Psoas muscle (tissue), 8 donors: ENCODE results near the gene AHRR. TPM values are rescaled to one million over a fixed set of nuclear protein-coding genes. Genes with fewer than 3 reads are reported as not detected.

Experiments
- ATAC-seq, 4 donors: fragments of 200-7000 bp; cut with Tn5 transposase; one replicate each; pipeline ENCODE4 v1.9.1; 2020; ENCODE audit warnings: moderate library complexity in 3 of 4, mild to moderate bottlenecking in 2 of 4
- DNase-seq, 2 donors: peaks; one replicate each; pipeline ENCODE4 v3.0.0-alpha.2; 2020
- H3K27ac ChIP-seq: fragments of 200-600 bp; one replicate; pipeline ENCODE4 v1.8.0; 2022
- H3K27me3 ChIP-seq, 3 donors: fragments of 200-600 bp in 1 of 3; one replicate each; pipeline versions ENCODE4 v1.6.1 to v1.8.0; 2013 to 2022; ENCODE audit warnings: low read length in 2 of 3, mild to moderate bottlenecking in 2 of 3, moderate library complexity in 1 of 3; ENCODE audit not compliant: insufficient read depth in 3 of 3
- H3K36me3 ChIP-seq, 2 donors: fragments of 200-600 bp in 1 of 2; one replicate each; pipeline versions ENCODE4 v1.6.1 to v1.8.0; 2013 to 2022; ENCODE audit warnings: low read depth in 1 of 2, mild to moderate bottlenecking in 1 of 2, moderate library complexity in 1 of 2; ENCODE audit not compliant: insufficient read depth in 1 of 2
- H3K4me1 ChIP-seq: fragments of 200-600 bp; one replicate; pipeline ENCODE4 v1.8.0; 2022
- H3K4me3 ChIP-seq: fragments of 200-600 bp; one replicate; pipeline ENCODE4 v1.8.0; 2022; ENCODE audit warnings: mild to moderate bottlenecking
- H3K9me3 ChIP-seq: fragments of 200-600 bp; one replicate; pipeline ENCODE4 v1.8.0; 2022
- CTCF ChIP-seq: fragments of 200-600 bp; IDR thresholded peaks from one replicate; pipeline ENCODE4 v1.8.0; 2022; ENCODE audit warnings: antibody characterized with exemption
- WGBS, 3 donors: extraction: QIAGEN DNeasy Blood & Tissue Kit; methylation state at CpG; one replicate each; pipeline versions ENCODE4 v1.1.6 to v1.1.7; 2013; 5-methylcytosine and 5-hydroxymethylcytosine counted together
- intact Hi-C, 2 donors: fragments of 100-400 bp; cut with DNase I; formaldehyde crosslinking; loops; one replicate each; pipeline versions ENCODE4 v1.11.0 to v1.14.2; 2022
- polyA plus RNA-seq, 3 donors: library from polyadenylated mRNA; stranded (reverse); fragments of 200-250 nt; gene quantifications; one replicate each; pipeline ENCODE4 v1.2.3, GENCODE V29; 2013
- total RNA-seq, 4 donors: library from RNA; stranded (reverse); fragmentation: NEBNext Ultra II Directional in 2 of 4; extraction: Animal tissue kit (Norgen Biotek cat#: 25700) in 2 of 4; gene quantifications; one replicate each; pipeline versions ENCODE4 v1.2.1 to v1.2.4, GENCODE V29; 2021 to 2023
- donor health status: healthy with polysubstance abuse.
- donor health status: DM: no; HTN: no; CAD: no; lungs with moderate emphysema.
- donor health status: Bipolar disorder and iron deficiency.
- donor health status: healthy.
- donor health status: DM: yes; HTN: yes; CAD: no.
- donor health status: DM: no; HTN: no; CAD: no.
- donor health status: DM: no; HTN: no; CAD: no.
- donor health status: DM: yes; HTN: yes; CAD: no.

Gene AHRR
- total and polyA plus RNA-seq, 7 donors: 0.10 to 7.4 (median 0.45) TPM

- no peaks in the 10 kb centered on the region for H3K4me1 ChIP-seq
- DNase-seq: peak in 1 of 2 donors; percentile 2
- no peak overlapping the region for H3K27ac ChIP-seq
- intact Hi-C loops: no loop called here
- H3K36me3 ChIP-seq: no peaks in the 10 kb centered on the region
- no peaks in the 10 kb centered on the region for H3K27me3 ChIP-seq
- H3K9me3 ChIP-seq: no peaks in the 10 kb centered on the region
- no peak for ATAC-seq
- H3K4me3 ChIP-seq: no peak overlapping the region
- WGBS, 3 donors: 75 to 81% (median 79%) methylated on average over 12 of the region's 12 CpGs
- TF ChIP-seq CTCF: no peak
Measured at GRCh38 chr5:419970-420369, 98.5 kb downstream of the AHRR start.

GRCh38 chr5:420632-421286 is 99.2 kb downstream of the AHRR start:
- Histone ChIP-seq H3K27ac (no peak overlapping the region), H3K27me3 (peaks cover 0 to 4% (median 0%) of the 10 kb centered on the region in 3 donors), H3K4me3 (no peak overlapping the region), H3K4me1 (no peaks in the 10 kb centered on the region), H3K36me3 (no peaks in the 10 kb centered on the region), H3K9me3 (no peaks in the 10 kb centered on the region)
- DNase-seq: peak in 1 of 2 donors; percentile 46
- intact Hi-C loops: no loop called here
- no peak for TF ChIP-seq CTCF
- ATAC-seq: no peak
- 91 to 95% (median 94%) methylated on average over 51 to 52 of the region's 52 CpGs for WGBS, 3 donors

GRCh38 chr5:421287-421880 is 99.9 kb downstream of the AHRR start:
- DNase-seq (peak in 1 of 2 donors; percentile 39), ATAC-seq (no peak)
- no peak for TF ChIP-seq CTCF
- 84 to 92% (median 90%) methylated on average over 34 of the region's 34 CpGs for WGBS, 3 donors
- Histone ChIP-seq H3K27ac (no peak overlapping the region), H3K36me3 (no peaks in the 10 kb centered on the region), H3K4me3 (no peak overlapping the region), H3K4me1 (no peaks in the 10 kb centered on the region), H3K27me3 (peaks cover 0 to 4% (median 0%) of the 10 kb centered on the region in 3 donors), H3K9me3 (no peaks in the 10 kb centered on the region)
- intact Hi-C loops: no loop called here

GRCh38 chr5:421901-422300 is 100.4 kb downstream of the AHRR start:
- intact Hi-C loops: no loop called here
- no peak overlapping the region for H3K4me3 ChIP-seq
- no peaks in the 10 kb centered on the region for H3K9me3 ChIP-seq
- H3K27me3 ChIP-seq: peaks cover 0 to 4% (median 0%) of the 10 kb centered on the region in 3 donors
- 89 to 90% (median 90%) methylated on average over 13 of the region's 13 CpGs for WGBS, 3 donors
- H3K4me1 ChIP-seq: no peaks in the 10 kb centered on the region
- TF ChIP-seq CTCF: no peak
- H3K36me3 ChIP-seq: no peaks in the 10 kb centered on the region
- ATAC-seq (no peak), DNase-seq (peak in 1 of 2 donors; percentile 42)
- no peak overlapping the region for H3K27ac ChIP-seq
